IPS-NIHi7 (cell line): ENCODE results near the gene TXLNB.
"Not testable (repeated sequence)": the region's sequence is repeated elsewhere in the genome, so short reads cannot be mapped to it uniquely, and the experiment has no call there.

Experiments used
- DNase-seq: peaks from one replicate; pipeline ENCODE4 v3.0.0; 2012; ENCODE audit warnings: mixed read lengths; ENCODE audit errors: extremely low spot score

Gene TXLNB

DNA sequence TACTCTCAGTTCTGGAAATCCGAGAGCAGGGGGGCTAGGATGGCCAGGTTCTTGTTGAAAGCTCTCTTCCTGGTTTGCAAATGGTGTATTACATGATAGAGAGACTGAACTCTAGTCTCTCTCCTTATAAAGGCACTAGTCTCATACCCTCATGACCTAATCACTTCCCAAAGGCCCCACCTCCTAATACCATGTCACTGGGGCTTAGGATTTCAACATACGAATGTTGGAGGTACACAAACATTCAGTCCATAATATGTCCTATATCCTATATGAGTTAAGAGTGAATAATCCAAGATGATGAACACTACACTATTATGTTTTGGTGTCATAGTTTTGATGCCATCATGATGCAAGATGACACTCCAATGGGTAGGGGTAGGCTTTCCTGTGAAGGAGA, 20.0 kb upstream of the TXLNB start:
- DNase-seq = no peak

DNA sequence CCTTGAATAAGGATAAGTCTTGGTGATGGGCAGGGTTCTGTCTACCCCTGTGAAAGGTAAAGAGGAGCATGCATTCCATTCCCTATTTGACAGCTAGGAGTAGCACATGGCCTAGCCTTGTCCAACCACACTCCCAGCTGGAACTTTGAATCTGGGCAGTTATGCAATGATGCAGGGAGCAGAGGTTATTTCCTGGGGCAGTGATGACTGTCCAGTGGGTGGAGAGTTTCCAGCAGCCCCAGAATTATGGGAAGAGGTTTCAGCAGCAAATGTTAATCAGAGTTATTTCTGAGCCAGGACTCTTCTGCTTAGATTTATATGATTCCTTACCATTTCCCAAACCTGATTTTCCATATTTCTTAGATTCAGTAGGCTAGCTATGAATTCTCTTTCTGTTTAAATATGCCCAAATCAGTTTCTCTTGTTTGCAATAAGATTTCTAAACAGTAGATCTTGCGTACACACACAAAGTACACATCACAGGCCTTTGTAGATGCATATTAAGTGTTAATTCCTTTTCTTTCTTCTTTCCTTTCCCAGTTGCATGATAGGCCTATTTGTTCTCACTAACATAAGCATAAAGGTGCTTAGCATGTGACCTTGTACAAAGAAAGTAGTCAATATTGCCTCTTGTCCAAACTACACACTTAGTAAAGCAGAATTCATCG, 17.3 kb upstream of the TXLNB start:
- DNase-seq = no peak

DNA sequence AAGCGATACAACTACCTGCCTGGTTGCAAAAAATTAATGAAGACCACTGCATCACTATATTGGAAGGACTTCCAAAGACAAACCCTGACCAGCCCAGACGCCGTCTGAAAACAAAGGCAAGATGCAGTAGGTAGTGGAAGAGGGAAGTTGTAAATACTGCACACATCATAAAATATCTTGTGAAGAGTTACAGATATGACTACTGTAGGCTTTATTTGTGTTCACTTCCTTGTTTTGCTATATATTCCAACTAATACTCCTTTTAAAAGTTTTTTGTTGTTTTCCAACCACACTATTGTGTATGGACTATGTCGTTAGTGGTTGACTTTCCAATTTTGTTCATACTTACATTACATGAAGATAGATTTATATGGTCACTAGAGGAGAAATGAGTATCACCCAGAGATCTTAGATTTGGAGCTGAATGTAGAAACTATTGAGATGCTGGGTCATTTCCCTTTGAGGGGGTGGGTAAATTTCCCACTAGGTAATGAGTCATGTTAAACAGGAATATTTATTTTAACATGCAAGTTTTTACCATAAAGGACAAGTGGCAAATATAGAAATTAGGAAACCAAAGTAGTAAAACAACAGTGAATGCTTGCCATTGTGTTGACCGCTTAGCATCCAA, 16.6 kb upstream of the TXLNB start:
- DNase-seq = no peak

DNA sequence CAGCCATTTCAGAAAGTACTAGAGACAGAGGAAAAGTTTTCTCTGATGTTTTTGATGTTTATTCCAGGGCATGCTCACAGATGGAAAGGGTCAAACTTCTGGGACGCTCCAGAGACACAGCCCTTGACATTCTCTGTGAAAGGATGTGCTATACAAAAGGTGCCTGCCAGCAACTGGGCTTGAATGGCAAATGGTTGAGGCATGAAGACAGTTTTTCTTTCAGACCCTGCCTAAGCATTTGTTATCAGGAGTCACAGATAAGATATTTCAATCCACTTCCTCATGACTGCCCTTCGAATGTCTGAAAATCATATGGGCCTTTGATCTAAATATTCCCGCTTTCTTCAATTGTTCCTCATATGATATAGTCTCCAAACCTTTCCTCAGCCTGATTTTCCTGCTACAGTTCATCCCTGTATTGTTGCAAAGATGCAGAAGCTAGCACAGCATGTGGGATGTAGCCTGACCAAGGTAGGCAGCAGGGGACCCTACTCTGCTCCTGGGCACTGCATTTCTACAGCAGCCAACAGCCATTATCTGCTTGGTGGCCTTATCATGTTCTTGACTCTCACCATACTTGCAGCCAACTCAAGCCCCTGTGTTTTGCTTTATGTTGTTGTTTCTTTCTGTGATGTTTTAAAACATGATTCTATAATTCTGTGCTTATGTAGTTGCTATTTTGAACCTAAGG, 14.6 kb upstream of the TXLNB start:
- DNase-seq = peak; percentile 24

DNA sequence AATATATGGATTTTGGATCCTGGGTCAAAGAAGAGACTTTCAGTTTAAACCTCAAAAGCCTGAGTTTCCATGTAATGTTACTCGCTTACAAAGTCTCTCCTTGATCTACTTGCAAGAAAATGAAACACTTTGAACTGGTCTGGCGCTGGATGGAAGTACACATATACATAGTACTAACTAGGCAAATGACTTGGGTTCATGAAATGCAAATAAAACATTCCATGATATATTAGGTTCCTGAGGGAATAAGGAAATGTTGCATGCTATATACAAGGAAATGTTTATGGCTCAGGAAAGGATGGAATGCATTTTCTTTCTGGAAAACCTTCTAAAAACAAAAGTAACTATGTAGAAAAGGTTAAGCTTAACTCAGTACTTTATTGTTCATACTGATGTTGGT, 11.4 kb upstream of the TXLNB start:
- DNase-seq = no peak

DNA sequence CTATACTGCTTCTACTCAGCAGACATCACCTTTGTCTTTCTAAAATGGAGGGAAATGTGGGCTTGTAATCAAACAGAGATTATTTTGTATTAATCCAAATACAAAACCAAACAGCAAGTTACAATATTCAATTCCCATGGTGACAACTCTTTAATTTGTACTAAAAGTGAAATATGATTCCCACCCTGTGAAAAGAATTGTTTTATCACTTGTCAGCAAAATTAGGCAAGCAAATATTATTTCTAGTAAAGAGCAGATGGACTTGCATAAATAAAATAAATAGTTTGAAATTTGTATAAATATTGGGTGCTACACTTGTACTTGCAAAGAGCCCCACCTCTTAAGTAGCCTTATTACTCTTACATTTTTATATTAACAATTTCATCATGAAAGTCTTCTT, 6.1 kb upstream of the TXLNB start:
- no peak for DNase-seq

DNA sequence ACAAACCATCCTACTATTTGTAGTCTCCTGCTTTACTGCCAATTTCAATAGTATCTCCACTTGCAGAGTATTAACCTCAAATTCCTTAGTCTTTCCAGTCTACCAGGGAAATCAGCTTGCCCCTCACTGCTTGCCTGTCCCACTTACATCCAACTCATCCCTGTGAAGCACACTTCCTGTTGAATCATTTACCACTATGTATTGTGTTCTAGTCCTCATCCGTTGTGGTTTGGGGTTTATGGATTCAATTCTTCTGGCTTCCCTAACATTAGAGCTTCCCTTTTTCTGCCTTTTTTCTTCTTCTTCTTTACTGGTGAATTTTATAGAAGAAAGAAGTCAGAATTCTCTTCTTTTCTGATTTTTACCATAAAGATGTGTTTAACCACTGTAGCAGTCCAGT, 5.1 kb upstream of the TXLNB start:
- no peak for DNase-seq

DNA sequence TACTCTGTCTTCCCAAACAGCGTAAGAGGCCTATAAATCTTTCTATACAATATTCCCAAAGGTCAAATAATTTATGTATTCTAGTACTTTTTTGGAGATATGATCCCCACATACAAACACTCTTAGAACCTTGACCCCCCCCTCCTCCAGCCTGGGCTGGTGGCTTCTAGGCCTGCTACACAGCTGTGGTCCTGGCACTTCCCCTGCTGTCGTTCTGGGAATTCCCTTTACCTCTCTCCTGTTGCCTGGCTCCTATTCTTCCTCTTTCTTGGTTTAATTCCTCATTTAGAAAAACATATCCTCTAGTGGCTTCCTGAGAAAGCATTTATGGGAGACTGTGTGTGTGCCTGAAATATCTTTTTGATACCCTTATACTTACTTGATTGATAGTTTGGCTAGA, 4.1 kb upstream of the TXLNB start:
- no peak for DNase-seq

DNA sequence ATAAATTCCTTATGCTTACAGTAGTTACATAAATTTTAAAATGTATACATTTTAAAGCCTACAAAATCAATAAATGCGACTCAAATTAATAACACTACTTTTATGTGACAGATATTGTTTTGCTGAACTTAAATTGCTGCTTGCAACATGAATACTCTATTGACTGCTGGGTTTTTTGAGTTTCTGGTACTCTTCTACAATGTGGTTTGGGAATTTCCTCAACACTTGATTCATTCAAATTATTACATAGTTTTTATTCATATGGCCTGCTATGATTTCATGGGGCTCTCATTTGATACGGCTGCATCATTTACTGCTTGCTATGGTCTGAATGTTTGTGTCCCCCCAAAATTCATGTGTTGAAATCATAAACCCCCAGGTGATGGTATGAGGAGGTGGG, 2.3 kb upstream of the TXLNB start:
- no peak for DNase-seq

DNA sequence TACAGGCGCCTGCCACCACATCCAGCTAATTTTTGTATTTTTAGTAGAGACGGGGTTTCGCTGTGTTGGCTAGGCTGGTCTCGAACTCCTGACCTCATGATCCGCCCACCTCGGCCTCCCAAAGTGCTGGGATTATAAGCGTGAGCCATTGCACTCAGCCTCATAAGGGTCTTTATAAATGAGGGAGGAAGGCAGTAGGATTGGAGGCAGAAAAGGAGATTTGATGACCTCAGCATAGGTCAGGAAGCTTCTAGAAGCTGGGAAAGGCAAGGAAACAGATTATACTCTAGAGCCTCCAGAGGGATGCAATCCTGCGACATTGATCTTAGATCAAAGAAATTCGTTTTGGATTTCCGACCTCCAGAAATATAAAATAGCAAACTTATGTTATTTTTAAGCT, 1.4 kb upstream of the TXLNB start:
- not testable (repeated sequence) for DNase-seq

DNA sequence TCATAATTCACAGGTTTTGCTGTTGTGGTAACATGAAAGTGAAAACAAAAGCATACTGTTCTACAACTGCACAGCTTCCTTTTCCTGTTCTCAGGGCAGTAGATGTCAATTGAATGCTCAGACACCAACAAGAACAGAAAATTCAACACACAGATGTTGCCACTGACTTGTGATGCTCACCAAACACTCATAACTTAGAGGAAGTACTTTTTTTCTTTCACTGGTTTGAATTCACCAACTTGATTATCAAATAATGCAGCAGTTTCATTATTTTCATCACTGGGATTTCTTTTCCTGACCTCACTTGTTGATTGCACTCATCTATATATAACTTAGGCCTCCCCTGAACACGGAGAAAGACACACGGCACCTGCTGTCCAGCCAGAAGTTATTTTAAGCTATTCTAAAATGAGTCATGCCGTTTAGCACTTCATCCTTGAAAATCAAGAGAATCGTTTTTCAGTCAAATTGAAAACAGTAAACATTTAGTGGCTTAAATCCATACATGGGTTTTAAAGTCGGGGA, 949 bp downstream of the TXLNB start:
- no peak for DNase-seq

DNA sequence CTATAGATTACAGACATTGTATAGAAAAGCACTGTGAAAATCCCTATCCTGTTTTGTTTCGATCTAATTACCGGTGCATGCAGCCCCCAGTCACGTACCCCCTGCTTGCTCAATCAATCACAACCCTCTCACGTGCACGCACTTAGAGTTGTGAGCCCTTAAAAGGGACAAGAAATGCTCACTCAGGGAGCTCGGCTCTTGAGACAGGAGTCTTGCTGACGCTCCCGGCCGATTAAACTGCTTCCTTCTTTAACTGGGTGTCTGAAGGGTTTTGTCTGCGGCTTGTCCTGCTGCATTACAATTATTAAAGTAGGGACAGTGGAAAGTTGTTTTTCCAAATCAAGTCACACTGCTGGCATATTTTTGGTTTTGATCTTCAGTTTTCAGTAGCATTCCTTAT, 2.6 kb downstream of the TXLNB start:
- DNase-seq = no peak

DNA sequence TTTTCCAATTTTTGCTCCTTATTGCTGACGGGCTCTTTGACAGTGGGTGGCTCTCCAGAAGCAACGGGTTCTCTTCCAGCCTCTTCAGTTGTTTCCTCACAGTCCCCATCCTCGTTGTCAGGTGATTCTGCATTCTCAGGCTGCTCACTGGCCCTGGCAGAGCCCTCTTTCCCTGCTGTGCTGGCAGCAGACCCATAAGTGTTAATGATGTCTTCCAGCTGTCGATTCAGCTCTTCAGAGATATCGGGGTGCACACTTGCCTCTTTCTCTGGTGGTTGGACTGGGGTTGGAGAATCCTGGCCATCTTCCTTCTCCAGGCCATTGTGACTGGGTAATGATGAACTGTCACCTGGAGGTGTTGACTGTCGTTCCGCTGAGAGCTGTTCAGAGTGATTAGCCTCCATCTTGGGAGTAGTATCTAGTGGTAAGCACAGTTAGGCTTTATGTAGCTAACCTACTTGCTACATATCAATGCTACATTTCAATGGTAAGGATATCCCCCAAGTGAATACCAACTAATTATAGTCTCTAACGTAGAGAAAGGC, 3.2 kb downstream of the TXLNB start:
- DNase-seq = no peak

DNA sequence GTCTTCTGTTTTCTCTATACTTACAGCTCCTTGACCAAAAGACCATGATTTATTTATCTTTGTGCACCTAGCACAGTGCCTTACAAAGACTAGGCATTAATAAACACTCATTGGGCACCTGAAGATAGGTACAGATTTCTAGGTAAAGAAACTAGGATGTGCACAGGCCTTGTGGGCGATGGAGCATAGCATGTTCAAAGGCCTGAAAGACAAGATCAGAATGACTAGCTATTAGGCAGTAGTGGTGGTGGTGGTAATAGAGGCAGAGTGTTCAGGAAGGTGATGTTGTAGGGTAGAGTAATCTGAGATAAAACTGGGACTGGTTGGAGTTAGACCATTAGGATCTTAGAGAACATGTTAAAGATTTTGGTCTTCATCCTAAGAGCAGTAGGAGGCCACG, 3.9 kb downstream of the TXLNB start:
- no peak for DNase-seq

DNA sequence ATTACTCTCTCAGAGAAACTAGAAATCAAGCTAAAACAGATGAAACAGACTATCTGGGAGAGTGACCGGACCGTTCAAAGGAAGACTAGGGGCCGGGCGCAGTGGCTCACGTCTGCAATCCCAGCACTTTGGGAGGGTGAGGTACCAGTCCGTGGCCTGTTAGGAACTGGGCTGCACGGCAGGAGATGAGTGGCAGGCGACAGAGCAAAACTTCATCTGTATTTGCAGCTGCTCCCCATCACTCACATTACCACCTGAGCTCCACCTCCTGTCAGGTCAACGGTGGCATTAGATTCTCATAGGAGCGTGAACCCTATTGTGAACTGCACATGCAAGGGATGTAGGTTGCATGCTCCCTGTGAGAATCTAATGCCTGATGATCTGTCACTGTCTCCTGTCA, 5.4 kb downstream of the TXLNB start:
- DNase-seq = not testable (repeated sequence)

DNA sequence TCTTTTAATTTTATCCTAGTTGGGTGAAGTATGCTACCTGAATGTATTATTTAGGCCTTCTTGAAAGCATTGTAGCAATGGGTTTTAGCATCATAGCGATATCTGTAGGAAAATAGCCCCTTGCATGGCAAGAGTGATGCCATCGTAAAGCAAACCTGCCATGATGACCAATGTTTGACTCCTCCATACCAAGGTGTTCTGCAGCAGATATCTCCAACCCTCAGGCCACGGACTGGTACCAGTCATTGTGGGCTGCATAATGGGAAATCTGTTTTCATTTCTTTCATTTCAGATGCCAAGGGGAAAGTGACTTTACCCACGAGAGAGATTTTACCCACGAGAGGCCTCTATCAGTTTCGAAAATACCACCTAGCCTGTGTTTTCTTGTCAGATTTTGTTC, 6.2 kb downstream of the TXLNB start:
- DNase-seq = no peak

DNA sequence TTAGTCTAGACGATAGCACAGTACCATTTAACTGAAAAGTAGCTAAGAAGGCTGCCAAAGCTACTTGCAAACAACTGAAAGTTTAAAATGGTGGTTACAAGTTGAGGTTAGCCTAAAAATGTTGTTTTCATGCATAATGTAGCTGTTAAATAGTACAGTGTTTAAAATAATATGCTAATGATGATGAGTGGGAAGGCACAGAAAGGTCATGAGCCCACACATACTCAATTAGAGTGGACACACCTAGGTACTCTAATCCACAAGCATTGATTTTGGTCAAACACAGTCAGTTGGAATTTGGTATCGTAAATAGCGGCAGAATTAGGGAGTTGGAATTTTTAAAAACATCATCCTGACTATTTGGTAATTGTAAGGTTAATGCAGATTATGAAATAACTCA, 7.0 kb downstream of the TXLNB start:
- no peak for DNase-seq

DNA sequence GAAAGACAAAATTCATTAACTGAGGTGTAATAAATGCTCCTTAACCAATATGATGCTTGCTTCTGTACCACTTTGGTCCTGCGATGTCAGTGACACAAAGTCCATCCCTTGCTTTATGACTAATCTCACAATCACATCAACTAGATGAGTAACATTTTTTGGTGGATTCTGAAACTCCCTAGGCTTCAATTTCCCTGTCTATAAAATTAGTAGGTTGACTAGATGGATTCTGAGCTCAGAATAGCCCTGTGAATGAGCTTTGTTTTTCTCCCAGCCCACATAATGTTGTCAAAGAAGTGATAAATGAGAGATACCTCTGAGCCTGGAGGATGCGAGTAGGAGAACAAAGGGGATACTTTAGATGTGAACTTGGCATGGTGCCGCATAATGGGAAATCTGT, 9.1 kb downstream of the TXLNB start:
- DNase-seq = no peak

DNA sequence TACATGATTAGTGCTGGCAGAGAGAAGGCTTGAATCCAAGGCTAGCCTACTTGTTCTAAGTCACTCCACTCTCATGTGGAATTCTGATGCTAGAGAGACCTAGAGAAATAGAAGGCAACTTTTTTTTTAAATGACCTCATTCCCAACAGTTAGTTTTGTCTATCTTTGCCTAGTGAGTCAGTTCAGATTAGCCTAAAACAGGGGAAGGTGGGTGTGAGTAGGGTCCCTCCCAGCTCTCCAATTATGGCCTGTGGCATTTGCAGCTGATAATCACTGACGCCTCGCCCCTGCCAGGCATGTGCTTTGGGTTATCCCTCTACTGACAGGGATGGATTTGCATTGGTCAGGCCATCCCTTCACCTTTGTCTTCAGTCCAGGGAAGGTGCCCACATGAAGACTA, 13.6 kb downstream of the TXLNB start:
- peak; percentile 32 for DNase-seq

DNA sequence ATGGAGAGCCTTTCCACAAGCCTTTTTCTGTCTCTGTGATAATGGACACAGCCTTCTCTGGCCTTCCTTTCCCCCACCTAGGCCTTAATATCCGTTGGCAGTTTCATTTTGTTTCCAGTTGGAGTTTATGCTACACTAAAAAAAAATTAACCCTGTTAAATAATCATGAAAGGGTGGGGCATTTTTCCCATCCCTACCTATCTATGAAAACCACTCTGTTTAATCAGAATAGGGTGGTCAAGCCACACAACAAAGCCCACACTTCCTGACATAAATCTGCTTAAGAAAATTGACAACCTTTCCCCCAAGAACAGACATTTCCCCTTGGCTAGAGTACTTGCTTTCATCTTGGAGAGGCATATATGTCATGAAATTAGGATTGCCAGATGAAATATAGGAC, 14.2 kb downstream of the TXLNB start:
- no peak for DNase-seq

DNA sequence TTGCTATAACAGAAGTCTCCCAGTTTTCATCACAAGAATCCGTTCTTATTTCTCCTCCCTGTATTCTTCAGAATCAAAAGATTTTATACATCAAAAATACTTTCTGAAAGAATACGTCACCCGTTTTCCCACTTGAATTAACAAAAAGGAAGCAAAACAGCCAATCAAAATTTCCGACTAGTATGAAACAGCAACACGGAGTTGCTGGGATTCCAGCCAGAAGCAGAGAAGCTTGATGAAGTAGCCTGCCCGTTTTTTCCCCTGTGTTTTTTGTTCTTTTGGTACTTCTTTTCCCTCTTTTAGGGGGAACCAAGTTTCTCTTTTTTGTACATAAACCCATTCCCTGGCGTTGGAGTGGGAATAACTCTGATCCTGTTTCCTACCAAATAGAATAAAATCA, 14.6 kb downstream of the TXLNB start:
- DNase-seq = no peak

DNA sequence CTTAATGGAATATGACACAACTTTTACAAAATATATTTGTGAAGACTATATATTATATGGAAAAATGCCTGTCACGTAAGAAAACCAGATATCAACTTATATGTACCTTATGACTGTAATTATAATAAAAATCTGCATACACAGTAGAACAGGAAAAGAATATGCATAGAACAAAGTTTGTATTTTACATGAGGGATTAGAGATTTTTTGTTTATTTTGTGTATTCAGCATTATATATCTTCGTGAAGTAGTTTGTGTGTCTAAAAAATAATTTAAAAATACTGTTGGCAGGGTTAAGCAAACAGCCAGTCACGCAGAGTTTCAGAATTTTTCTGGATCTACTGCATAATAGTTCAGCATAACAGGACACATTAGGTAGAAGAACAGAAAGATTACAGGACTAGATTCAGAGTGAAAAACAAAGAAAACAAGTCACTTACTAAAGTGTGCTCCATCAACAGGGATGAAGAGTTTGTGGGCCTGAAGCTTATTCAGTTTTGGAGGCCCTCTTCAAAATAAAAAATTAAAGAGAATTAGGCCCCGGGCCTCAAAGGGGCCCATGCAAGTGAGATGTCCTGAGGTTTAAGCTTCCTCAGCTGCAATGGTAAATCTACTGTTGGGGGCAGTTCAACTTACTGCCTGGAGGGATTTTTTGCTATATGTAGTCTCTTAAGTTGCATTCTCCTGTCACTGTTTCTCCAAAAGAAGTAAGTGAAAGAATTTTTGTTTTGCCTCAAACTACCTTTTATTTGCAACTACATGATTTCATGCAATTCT, 16.3 kb downstream of the TXLNB start:
- DNase-seq = no peak
